ENCODE measurements around the gene CARMIL1. TPM values are rescaled to one million over a fixed set of nuclear protein-coding genes. Genes with fewer than 3 reads are reported as not detected.

CARMIL1 gene
- total and polyA plus RNA-seq, 10 of the 15 experiments (the other 5 are each of a cell fraction or from before 2014, with no cell fraction given) = 6.4 to 18.1 (median 10.3) TPM

DNA sequence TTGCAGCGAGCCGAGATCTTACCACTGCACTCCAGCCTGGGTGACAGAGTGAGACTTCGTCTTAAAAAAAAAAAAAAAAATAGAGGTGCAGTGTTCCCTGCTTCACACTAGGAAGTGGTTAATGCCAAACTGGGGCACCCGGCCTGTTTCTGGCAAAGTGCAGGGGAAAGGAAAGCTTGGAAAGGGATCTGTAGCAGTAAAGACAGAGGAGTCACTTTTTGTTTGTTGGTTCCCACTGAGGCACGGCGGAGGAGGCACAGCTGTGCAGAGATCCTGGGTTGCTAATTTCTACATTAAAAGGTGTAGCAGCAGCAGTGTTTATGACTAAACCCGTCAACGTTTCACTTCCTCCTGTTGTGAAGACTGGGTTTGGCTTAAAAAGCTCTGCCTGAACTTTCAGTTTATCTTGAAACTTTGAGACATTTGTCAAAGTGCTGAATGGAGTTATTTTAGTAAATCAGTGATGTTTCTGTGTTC lies 125.6 kb downstream of the CARMIL1 start:
- no peaks in the 10 kb centered on the region for H4K20me1 ChIP-seq (ENCODE audit: control insufficient read depth, insufficient read depth)
- ATAC-seq (peak; percentile 95), FAIRE-seq (peak; percentile 88), DNase-seq (ENCODE audit: low read depth, low spot score) (peak; percentile 90)
- H3K79me2 ChIP-seq (ENCODE audit: control insufficient read depth, insufficient read depth, low read length) = peaks cover 2% of the 10 kb centered on the region; the same call in 1 of the 2 replicates
- intact Hi-C loops (cut with micrococcal nuclease; ENCODE audit: unreplicated experiment) (loop anchor here (2.0 kb wide), 1 partner anchor 124 kb away; no protein-coding TSS in a partner anchor), in situ Hi-C loops (cut with MboI) (no loop called here)
- H3K4me3 ChIP-seq = peak overlapping the region; percentile 46; the same call in 1 of the 2 replicates
- H3K27me3 ChIP-seq (replicated peaks in 1 of 2; ENCODE audit: control insufficient read depth in 2 of 2, insufficient read depth in 2 of 2, low read length in 1 of 2) = no peaks in the 10 kb centered on the region
- 5% methylated on average over 8 of the region's 8 CpGs for WGBS (ENCODE audit: insufficient coverage, insufficient replicate concordance, low lambda C conversion rate, missing lambda C conversion rate)
- peak overlapping the region; percentile 76 for H3K27ac ChIP-seq (ENCODE audit: control insufficient read depth, insufficient read depth)
- RAD21 ChIA-PET (ENCODE audit: unreplicated experiment) = interaction anchor here (0.6 to 5.0 kb wide), 17 partner anchors 10 to 266 kb away, joined by 3 to 42 read pairs (median 4); partner anchors contain the start of gene CARMIL1
- SMC1A ChIA-PET (ENCODE audit: uncharacterized antibody, unreplicated experiment) = interaction anchor here (0.6 to 8.9 kb wide), 29 partner anchors 9 to 125 kb away, joined by 3 to 124 read pairs (median 5); partner anchors contain the start of gene CARMIL1
- H2AFZ ChIP-seq (ENCODE audit: control insufficient read depth, low read depth, low read length) = peak overlapping the region; percentile 76
- CTCF ChIA-PET = interaction anchor here (0.6 to 3.9 kb wide), 12 partner anchors 8 to 561 kb away, joined by 3 to 27 read pairs (median 6); partner anchors contain the start of gene CARMIL1
- no peaks in the 10 kb centered on the region for H3K36me3 ChIP-seq (ENCODE audit: control insufficient read depth in 2 of 2, insufficient read depth in 2 of 2, low read length in 1 of 2)
- POLR2A ChIA-PET = interaction anchor here (0.5 to 4.0 kb wide), 11 partner anchors 9 to 456 kb away, joined by 3 to 28 read pairs (median 5); no protein-coding TSS in a partner anchor
- no peak overlapping the region for H3K9ac ChIP-seq (ENCODE audit: control insufficient read depth, insufficient read depth, low read length)
- H3K4me1 ChIP-seq (ENCODE audit: control insufficient read depth, insufficient read depth, low read length) = peaks cover 27% of the 10 kb centered on the region
- H3K9me3 ChIP-seq (replicated peaks; ENCODE audit: control insufficient read depth, insufficient read depth, low read length) = no peaks in the 10 kb centered on the region
- no TSS peak for BruUV-seq (replicated peaks)
- peak overlapping the region; percentile 86 for H3K4me2 ChIP-seq (ENCODE audit: control insufficient read depth, insufficient read depth)
- TF ChIP-seq EP300 (IDR thresholded peaks at IDR 0.05; ENCODE audit: borderline replicate concordance in 1 of 2, control insufficient read depth in 1 of 2, low read depth in 2 of 2, low read length in 2 of 2) = peak; percentile 76 to 86; a peak in 3 of 4 replicates
- peak; percentile 72 for TF ChIP-seq MTA2 (IDR thresholded peaks at IDR 0.05; ENCODE audit: low read depth)
- TF ChIP-seq RELA (IDR thresholded peaks at IDR 0.05; ENCODE audit: borderline replicate concordance, partially characterized antibody) = peak; percentile 36
- TF ChIP-seq, protein P1, sequence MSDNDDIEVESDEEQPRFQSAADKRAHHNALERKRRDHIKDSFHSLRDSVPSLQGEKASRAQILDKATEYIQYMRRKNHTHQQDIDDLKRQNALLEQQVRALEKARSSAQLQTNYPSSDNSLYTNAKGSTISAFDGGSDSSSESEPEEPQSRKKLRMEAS (IDR thresholded peaks at IDR 0.05; ENCODE audit: low read depth, low read length) = no peak
- TF ChIP-seq EZH2 (IDR thresholded peaks at IDR 0.05; ENCODE audit: borderline replicate concordance, control insufficient read depth, low read depth, low read length) = no peak
- TF ChIP-seq, protein P2, sequence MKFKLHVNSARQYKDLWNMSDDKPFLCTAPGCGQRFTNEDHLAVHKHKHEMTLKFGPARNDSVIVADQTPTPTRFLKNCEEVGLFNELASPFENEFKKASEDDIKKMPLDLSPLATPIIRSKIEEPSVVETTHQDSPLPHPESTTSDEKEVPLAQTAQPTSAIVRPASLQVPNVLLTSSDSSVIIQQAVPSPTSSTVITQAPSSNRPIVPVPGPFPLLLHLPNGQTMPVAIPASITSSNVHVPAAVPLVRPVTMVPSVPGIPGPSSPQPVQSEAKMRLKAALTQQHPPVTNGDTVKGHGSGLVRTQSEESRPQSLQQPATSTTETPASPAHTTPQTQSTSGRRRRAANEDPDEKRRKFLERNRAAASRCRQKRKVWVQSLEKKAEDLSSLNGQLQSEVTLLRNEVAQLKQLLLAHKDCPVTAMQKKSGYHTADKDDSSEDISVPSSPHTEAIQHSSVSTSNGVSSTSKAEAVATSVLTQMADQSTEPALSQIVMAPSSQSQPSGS (IDR thresholded peaks at IDR 0.05; ENCODE audit: low read length) = peak; percentile 63; the same call in 1 of the 2 replicates
- 0 out of 2 replicates have a peak, but pooled peaks have one; percentile 70 for TF ChIP-seq NFIC (IDR thresholded peaks at IDR 0.05; ENCODE audit: low read depth, low read length)
- TF ChIP-seq, protein P3, sequence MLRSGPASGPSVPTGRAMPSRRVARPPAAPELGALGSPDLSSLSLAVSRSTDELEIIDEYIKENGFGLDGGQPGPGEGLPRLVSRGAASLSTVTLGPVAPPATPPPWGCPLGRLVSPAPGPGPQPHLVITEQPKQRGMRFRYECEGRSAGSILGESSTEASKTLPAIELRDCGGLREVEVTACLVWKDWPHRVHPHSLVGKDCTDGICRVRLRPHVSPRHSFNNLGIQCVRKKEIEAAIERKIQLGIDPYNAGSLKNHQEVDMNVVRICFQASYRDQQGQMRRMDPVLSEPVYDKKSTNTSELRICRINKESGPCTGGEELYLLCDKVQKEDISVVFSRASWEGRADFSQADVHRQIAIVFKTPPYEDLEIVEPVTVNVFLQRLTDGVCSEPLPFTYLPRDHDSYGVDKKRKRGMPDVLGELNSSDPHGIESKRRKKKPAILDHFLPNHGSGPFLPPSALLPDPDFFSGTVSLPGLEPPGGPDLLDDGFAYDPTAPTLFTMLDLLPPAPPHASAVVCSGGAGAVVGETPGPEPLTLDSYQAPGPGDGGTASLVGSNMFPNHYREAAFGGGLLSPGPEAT (IDR thresholded peaks at IDR 0.05; ENCODE audit: low read depth) = peak; percentile 49; the same call in 1 of the 2 replicates
- 0 out of 2 replicates have a peak, but pooled peaks have one; percentile 19 for TF ChIP-seq GABPA (IDR thresholded peaks at IDR 0.05; ENCODE audit: low read depth)
- TF ChIP-seq NR2F1 (conservative IDR thresholded peaks at IDR 0.05) = peak; percentile 29; the same call in 1 of the 2 replicates
- TF ChIP-seq BCL11A (IDR thresholded peaks at IDR 0.05; ENCODE audit: low read depth, low read length) = peak; percentile 71
- TF ChIP-seq KDM1A (IDR thresholded peaks at IDR 0.05; ENCODE audit: borderline replicate concordance) = no peak
- peak; percentile 50 for TF ChIP-seq CREB1 (IDR thresholded peaks at IDR 0.05; ENCODE audit: low read depth)
- TF ChIP-seq ZNF217 (IDR thresholded peaks at IDR 0.05) = no peak
- TF ChIP-seq, protein P4, sequence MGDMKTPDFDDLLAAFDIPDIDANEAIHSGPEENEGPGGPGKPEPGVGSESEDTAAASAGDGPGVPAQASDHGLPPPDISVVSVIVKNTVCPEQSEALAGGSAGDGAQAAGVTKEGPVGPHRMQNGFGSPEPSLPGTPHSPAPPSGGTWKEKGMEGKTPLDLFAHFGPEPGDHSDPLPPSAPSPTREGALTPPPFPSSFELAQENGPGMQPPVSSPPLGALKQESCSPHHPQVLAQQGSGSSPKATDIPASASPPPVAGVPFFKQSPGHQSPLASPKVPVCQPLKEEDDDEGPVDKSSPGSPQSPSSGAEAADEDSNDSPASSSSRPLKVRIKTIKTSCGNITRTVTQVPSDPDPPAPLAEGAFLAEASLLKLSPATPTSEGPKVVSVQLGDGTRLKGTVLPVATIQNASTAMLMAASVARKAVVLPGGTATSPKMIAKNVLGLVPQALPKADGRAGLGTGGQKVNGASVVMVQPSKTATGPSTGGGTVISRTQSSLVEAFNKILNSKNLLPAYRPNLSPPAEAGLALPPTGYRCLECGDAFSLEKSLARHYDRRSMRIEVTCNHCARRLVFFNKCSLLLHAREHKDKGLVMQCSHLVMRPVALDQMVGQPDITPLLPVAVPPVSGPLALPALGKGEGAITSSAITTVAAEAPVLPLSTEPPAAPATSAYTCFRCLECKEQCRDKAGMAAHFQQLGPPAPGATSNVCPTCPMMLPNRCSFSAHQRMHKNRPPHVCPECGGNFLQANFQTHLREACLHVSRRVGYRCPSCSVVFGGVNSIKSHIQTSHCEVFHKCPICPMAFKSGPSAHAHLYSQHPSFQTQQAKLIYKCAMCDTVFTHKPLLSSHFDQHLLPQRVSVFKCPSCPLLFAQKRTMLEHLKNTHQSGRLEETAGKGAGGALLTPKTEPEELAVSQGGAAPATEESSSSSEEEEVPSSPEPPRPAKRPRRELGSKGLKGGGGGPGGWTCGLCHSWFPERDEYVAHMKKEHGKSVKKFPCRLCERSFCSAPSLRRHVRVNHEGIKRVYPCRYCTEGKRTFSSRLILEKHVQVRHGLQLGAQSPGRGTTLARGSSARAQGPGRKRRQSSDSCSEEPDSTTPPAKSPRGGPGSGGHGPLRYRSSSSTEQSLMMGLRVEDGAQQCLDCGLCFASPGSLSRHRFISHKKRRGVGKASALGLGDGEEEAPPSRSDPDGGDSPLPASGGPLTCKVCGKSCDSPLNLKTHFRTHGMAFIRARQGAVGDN (IDR thresholded peaks at IDR 0.05) = peak; percentile 57; the same call in 1 of the 2 replicates
- no peak for TF ChIP-seq YBX1 (IDR thresholded peaks at IDR 0.05)
